Sigmoid colon (tissue), 4 donors: ENCODE measurements around the gene SIGMAR1.

Experiments
- POLR2A ChIP-seq, 2 donors: fragments of 450-650 bp; IDR thresholded peaks; one replicate each; pipeline ENCODE4 v1.6.1; 2016; ENCODE audit warnings: antibody characterized with exemption in 2 of 2, mild to moderate bottlenecking in 2 of 2, moderate library complexity in 2 of 2
- POLR2AphosphoS5 ChIP-seq, 4 donors: sonication (generic); formaldehyde crosslinking; IDR thresholded peaks; one replicate each; pipeline ENCODE4 v1.6.1; 2017; ENCODE audit warnings: antibody characterized with exemption in 4 of 4
- TF ChIP-seq, protein P1 (sequence below), 4 experiments: fragments of 450-650 bp in 3 of 4; fragments of 200-600 bp in 1 of 4; IDR thresholded peaks; one replicate each; pipeline ENCODE4 v1.5.1; 2016 to 2019; ENCODE audit warnings: antibody characterized with exemption in 4 of 4, mild to moderate bottlenecking in 3 of 4, moderate library complexity in 2 of 4

DNA sequence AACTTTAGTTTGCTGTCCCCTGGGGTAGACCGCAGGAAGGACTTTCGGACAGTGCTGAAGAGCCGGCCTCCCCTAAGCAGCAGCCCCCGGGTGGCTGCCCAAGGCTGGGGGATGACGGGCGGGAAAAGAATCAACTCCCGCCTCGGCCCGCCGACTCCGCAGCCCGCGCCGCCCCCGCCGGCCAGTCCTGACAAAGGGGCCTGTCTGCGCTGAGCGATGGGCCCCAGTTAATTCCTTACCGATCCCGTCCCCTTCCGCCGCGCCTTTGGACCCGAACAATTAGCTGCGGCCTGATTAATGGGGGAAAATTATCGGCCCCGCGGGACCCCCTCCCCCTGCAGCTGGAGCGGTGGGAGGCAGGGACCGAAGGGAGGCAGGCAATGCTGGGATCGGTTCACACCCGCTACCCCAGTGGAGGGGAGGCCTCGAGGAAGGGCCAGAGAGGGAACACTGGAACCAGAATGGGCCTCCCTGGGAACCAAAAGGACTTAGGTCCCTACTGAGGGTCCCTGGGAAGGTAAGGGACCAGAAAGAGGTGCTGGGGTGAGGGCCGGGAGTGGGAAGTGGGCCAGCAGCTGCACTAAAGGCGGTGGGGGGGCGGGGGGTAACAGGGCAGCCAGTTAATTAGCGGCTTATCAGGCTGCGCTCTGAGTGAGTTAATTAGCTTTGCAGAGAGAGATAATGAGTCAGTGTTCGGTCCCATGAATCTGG, 13.0 kb downstream of the SIGMAR1 start:
- TF ChIP-seq POLR2A (IDR thresholded peaks at IDR 0.05) (no peak), POLR2AphosphoS5 (IDR thresholded peaks at IDR 0.05) (no peak)
- TF ChIP-seq, protein P1, sequence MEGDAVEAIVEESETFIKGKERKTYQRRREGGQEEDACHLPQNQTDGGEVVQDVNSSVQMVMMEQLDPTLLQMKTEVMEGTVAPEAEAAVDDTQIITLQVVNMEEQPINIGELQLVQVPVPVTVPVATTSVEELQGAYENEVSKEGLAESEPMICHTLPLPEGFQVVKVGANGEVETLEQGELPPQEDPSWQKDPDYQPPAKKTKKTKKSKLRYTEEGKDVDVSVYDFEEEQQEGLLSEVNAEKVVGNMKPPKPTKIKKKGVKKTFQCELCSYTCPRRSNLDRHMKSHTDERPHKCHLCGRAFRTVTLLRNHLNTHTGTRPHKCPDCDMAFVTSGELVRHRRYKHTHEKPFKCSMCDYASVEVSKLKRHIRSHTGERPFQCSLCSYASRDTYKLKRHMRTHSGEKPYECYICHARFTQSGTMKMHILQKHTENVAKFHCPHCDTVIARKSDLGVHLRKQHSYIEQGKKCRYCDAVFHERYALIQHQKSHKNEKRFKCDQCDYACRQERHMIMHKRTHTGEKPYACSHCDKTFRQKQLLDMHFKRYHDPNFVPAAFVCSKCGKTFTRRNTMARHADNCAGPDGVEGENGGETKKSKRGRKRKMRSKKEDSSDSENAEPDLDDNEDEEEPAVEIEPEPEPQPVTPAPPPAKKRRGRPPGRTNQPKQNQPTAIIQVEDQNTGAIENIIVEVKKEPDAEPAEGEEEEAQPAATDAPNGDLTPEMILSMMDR (IDR thresholded peaks at IDR 0.05), result no peak
